ENCODE measurements around the gene NEK1.
A peak's percentile ranks its signal among the peaks of the same experiment; 100 is the strongest.
"Not testable (repeated sequence)": the region's sequence is repeated elsewhere in the genome, so short reads cannot be mapped to it uniquely, and the experiment has no call there.

NEK1 gene

DNA sequence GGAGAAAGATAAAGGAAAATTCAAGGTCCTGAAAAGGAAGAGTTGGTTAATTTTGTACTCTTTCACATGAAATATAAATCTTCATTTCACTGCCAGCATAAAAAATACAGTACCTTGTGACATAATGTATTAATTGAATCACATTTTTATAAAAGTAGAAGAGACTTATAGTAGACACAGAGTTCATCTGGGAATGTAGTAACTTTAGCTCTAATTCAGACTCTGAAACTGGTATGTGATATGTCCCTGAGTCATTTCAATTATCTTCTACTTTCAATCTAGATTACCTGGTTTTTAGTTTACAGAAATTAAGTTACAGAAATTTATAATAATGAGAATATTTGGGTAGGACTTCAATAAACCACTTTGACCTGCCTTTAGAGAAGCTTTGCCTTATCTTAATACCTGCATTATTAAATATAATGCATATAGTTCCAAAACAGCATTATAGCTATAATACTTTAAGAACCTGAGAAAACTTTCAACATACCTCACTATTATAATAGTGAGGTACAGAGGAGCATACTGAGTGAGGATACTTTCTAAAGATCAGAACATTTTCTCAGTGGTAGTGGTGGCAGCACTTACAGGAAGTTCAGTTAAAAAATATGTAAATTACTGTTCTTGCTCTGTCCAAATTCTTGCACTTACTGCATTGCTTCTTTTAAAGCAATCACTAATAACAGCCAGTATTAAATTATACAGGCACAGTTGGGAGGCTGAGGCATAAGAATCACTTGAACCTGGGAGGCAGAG, 11.2 kb downstream of the NEK1 start:
- DNase-seq: no peak

DNA sequence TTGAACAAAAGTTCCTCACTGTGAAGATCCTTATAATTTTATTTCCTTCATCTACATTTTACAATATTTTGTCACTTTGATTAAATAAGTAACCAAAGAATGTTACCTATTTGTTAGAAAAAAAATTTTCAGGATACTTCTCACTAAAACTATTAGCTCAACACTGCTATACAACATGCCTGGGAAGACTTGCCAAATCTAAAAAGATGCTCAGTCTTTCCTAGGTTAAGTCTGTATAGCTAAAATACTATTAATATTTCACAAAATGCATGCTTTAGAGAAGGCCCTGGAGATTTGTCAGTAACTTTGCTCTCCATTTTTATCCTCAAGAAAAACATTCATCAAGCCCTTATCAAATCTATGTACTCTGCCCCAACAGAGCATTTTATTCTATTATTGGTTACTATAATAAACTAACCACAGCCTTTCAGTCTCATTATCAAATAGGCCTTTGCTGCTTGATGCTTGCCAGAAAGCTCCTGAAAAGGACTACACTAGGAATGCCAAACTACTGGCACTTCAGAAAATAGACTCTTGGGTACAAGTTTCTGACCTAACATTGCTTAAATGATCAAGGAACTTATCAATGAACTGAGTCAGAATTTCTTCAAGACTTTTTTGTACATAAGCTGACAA, 17.7 kb downstream of the NEK1 start:
- DNase-seq: no peak

- no peak for DNase-seq
These were observed 19.3 kb downstream of the NEK1 start for GRCh38 chr4:169593050-169593560.

GRCh38 chr4:169583563-169583962, 28.8 kb downstream of the NEK1 start:
- DNase-seq: no peak

DNA sequence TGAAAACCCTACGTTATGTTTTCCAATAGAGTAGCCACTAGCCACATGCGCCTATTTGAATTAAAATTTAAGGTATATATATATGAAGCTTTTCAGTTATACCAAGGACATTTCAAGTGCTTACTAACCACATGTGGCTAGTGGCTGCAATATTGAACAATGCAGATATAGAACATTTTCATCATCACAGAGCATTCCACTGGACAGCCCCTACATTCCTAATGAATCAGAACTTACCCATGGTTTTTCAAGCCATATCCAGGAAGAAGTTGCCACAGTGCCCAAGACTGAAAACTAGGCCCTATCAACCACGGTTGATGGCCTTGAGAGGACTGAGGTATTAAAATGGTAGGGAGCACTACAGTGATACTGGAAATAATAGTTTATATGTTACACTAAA, 29.7 kb downstream of the NEK1 start:
- DNase-seq: no peak

- DNase-seq: no peak
These were observed 30.2 kb downstream of the NEK1 start for GRCh38 chr4:169582203-169582602.

DNA sequence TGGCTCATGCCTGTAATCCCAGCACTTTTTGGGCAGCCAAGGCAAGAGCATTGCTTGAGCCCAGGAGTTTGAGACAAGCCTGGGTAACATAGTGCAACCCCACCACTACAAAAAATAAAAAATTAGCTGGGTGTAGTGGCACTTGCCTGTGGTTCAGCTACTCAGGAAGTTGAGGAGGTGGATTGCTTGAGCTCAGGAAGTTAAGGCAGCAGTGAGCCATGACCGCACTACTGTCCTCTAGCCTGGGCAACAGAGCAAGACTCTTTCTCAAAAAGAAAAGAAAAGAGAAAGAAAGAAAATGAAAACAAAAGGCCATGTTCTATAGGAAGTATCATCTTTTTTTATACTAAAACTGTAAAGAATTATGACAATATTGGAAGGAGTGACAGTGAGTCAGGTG, 38.5 kb downstream of the NEK1 start:
- no peak for DNase-seq

GRCh38 chr4:169571435-169571834, 40.9 kb downstream of the NEK1 start:
- DNase-seq: no peak

- not testable (repeated sequence) for DNase-seq
These were observed 41.4 kb downstream of the NEK1 start for GRCh38 chr4:169571012-169571411.

DNA sequence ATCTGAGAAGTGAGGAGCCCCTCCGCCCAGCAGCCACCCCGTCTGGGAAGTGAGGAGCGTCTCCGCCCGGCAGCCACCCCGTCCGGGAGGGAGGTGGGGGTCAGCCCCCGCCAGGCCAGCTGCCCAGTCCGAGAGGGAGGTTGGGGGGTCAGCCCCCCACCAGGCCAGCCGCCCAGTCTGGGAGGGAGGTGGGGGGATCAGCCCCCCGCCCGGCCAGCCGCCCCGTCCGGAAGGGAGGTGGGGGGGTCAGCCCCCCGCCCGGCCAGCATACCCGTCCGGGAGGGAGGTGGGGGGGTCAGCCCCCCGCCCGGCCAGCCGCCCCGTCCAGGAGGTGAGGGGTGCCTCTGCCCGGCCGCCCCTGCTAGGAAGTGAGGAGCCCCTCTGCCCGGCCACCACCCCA, 42.1 kb downstream of the NEK1 start:
- not testable (repeated sequence) for DNase-seq

- not testable (repeated sequence) for DNase-seq
These were observed 43.2 kb downstream of the NEK1 start for GRCh38 chr4:169569188-169569587.

- no peak for DNase-seq
These were observed 44.5 kb downstream of the NEK1 start for GRCh38 chr4:169567916-169568315.

DNA sequence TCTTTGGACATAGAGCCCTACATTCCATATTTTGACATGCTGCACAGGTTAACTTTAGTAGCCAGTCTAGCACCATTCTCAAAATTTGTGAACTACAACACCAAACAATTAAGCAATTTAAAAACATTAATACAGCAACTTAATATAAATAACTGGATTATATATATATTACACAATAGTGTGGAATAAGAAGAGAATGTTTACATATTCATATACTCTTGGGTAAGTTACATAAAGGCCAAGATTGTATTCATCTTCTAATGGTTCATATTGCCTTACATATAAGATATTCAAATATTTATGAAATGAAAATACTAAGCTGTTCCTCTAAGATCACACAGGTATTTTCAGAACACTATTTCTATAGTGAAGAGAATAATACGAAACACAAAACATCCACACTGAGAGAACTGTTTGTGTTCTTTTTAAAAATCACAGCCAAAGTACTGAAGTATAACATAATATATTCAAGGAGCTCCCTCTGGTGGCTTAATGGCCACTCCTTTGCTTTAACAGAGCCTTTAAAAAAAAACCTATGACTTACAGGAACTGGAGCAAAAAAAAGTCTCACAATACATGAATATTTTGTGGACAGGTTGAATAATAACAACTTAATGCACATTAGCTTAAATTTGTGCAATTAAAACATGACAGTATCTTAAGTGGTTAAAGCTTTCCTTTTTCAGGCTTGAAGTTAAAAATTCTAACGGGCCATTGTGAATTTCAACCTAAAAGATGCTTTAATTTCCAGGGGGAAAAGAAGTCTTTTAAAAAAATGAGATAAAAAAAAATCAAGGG, 46.2 kb downstream of the NEK1 start:
- peak; percentile 2 for DNase-seq

DNA sequence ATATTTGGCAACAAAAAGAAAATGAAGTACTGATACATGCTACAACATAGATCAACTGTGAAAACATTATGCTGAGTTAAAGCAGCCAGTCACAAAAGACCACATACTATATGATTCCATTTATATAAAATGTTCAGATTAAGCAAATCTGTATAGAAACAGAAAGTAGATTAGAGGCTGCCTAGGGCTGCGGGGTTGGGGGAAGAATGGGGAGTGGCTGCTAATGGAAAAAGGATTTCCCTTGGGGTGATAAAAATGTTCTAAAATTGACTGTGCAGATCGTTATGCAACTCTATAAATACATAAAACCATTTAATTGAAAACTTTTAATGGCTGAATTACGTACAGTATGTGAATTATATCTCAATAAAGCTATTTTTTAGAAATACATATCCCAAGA, 46.8 kb downstream of the NEK1 start:
- no peak for DNase-seq

DNA sequence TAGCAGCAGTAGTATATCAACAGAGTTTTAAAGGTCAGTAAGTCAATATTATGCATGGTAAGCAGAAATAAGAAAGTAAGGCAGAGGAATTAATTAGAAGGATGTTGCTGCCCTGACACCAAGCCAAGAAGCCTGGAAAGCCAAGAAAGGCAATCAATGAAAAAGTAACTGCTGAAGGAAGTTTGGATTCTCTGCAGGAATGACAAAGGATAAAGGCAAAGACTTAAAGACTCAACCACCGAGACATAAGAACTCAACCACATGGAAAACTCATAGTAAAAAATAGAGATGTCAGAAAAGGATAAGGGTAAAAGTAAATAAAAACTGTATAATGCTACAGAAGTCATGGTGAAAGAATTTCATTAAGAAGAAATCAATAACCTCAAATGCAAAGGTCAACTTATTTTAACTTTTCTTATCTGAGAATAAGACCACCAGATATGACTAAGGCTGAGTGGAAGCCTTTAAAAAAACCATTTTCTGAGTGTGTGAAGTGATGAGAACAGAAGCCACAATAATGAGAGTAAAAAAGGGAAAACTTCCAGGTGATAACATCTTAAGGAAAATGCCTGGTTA, 55.2 kb downstream of the NEK1 start:
- DNase-seq: no peak

DNA sequence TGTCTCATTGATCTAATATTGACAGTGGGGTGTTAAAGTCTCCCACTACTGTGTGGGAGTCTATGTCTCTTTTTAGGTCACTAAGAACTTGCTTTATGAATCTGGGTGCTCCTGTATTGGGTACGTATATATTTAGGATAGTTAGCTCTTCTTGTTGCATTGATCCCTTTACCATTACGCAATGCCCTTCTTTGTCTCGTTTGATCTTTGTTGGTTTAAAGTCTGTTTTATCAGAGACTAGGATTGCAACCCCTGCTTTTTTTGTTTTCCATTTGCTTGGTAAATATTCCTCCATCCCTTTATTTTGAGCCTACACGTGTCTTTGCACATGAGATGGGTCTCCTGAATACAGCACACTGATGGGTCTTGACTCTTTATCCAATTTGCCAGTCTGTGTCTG, 65.8 kb downstream of the NEK1 start:
- DNase-seq: not testable (repeated sequence)

DNA sequence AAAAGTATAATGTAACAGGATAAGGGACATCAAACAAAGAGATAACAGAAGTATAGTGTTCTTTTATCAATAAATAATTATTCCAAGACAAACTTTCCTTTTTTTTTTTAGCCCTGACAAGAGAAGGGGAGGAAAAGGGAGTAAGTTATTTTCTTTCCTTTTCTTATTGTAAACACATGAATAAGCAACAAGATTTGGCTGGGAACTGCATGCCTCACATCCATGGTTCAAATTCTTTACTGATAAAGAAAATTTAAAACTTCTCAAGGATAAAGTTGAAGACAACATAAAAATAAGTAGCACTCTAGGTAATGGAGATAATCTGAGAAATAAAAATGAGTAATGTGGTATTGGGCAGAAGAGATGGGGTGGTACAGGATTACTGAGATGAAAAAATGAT, 71.6 kb downstream of the NEK1 start:
- DNase-seq: no peak

GRCh38 chr4:169530048-169530447, 82.3 kb downstream of the NEK1 start:
- no peak for DNase-seq

DNA sequence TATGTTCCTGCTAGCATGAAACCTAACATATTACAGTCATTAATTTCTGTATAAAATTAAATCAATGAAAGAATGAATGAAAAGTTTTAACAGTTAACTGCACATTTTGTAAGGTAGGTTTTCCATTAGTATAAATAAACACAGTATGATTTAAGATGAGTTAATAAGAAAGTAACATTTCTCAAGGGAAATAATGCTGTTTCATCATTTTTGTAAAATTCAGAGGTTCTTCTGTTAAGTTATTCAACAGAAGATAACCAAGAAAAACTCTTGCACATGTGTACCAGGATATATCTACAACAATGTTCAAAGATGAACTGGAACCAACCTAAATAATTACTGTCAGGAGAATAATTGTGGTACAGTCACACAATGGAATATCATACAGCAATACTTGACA, 88.6 kb downstream of the NEK1 start:
- DNase-seq: no peak

DNA sequence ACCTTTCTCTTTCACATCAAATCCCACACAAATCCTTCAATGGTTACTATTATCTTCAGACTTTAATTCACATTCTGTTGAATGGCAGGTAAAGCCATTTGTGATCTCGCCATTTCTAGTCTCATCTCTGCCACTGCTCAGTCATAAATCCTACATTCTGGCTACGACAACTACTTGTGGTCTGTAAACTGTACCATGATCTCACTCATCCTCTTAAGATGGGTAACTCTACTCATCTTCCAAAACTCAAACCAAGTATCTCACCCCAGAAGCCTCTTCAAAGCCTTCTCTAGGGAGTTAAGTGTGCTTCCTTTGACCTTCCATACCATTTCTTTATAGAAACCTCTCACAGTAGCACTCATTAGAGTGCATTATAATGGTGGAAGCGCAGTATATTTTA, 101.8 kb downstream of the NEK1 start:
- DNase-seq: no peak

- no peak for DNase-seq
These were observed 105.5 kb downstream of the NEK1 start for GRCh38 chr4:169506903-169507302.

GRCh38 chr4:169499907-169500306, 112.5 kb downstream of the NEK1 start:
- DNase-seq: not testable (repeated sequence)

DNA sequence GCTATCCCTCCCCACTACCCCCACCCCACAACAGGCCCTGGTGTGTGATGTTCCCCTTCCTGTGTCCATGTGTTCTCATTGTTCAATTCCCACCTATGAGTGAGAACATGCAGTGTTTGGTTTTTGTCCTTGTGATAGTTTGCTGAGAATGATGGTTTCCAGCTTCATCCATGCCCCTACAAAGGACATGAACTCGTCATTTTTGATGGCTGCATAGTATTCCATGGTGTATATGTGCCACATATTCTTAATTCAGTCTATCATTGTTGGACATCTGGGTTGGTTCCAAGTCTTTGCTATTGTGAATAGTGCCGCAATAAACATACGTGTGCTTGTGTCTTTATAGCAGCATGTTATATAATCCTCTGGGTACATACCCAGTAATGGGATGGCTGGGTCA, 118.1 kb downstream of the NEK1 start:
- DNase-seq: not testable (repeated sequence)

All from NCI-H510A (cell line).